H1 (cell line): ENCODE measurements around the gene SHISA7. TPM values are rescaled to one million over a fixed set of nuclear protein-coding genes. Genes with fewer than 3 reads are reported as not detected.

Experiments
- CTCF ChIA-PET: fragments of 300-600 bp; sonication (Branson Sonifier 250); formaldehyde crosslinking; loops from one replicate; lab custom pipeline; 2021; ENCODE audit not compliant: partially characterized antibody; lab: Charles Lee
- POLR2A ChIA-PET: fragments of 300-600 bp; sonication (Branson Sonifier 250); formaldehyde crosslinking; loops from one replicate; lab custom pipeline; 2021; ENCODE audit warnings: inconsistent platforms; ENCODE audit not compliant: partially characterized antibody; lab: Charles Lee
- DNase-seq, 2 experiments: peaks; one replicate each; pipeline versions ENCODE4 v3.0.0 to v3.0.0-alpha.2; 2010 to 2022; ENCODE audit warnings: low spot score in 2 of 2, low read depth in 1 of 2, mixed read lengths in 1 of 2
- FAIRE-seq: peaks from 2 replicates; lab custom pipeline; 2011; peaks lifted over from hg19 to GRCh38; lab: Jason Lieb, UNC
- H2AFZ ChIP-seq: 2 replicates; pipeline ENCODE4 v1.8.1; 2012; ENCODE audit warnings: low read length, inconsistent platforms
- H2AK5ac ChIP-seq: 2 replicates; pipeline ENCODE4 v1.6.1; 2013; ENCODE audit warnings: low read depth, low read length
- H2BK120ac ChIP-seq: replicated peaks from 2 replicates; pipeline ENCODE3; 2013; ENCODE audit warnings: low read depth, low read length, inconsistent platforms
- H2BK12ac ChIP-seq: 2 replicates; pipeline ENCODE4 v1.6.1; 2013; ENCODE audit warnings: low read depth, low read length
- H2BK15ac ChIP-seq: 2 replicates; pipeline ENCODE4 v1.6.1; 2013; ENCODE audit warnings: low read length
- H2BK20ac ChIP-seq: 2 replicates; pipeline ENCODE4 v1.6.1; 2013; ENCODE audit warnings: low read length
- H2BK5ac ChIP-seq: 2 replicates; pipeline ENCODE4 v1.6.1; 2013; ENCODE audit warnings: low read depth, low read length
- H3K14ac ChIP-seq: 2 replicates; pipeline ENCODE4 v1.6.1; 2013; ENCODE audit warnings: inconsistent platforms; ENCODE audit not compliant: insufficient read length
- H3K18ac ChIP-seq: 2 replicates; pipeline ENCODE4 v1.6.1; 2013; ENCODE audit warnings: low read length; ENCODE audit errors: extremely low read depth
- H3K23ac ChIP-seq: 2 replicates; pipeline ENCODE4 v1.6.1; 2013; ENCODE audit warnings: inconsistent platforms; ENCODE audit not compliant: insufficient read length
- H3K23me2 ChIP-seq: 2 replicates; pipeline ENCODE4 v1.6.1; 2013; ENCODE audit warnings: low read depth, low read length
- H3K27ac ChIP-seq: 2 replicates; pipeline ENCODE4 v1.6.1; 2011; ENCODE audit warnings: low read depth, low read length, inconsistent platforms
- H3K27me3 ChIP-seq, 4 experiments: replicated peaks in 1 of 4; 1 replicate in 1 of 4; 2 replicates in 3 of 4; pipeline versions ENCODE4 v1.6.1 to v1.8.1; 2011 to 2013; ENCODE audit warnings: low read length in 3 of 4, mild to moderate bottlenecking in 3 of 4, inconsistent platforms in 2 of 4, mixed read lengths in 2 of 4, moderate library complexity in 1 of 4; ENCODE audit not compliant: control insufficient read depth in 3 of 4, insufficient read depth in 3 of 4; ENCODE audit errors: extremely low read depth in 1 of 4
- H3K36me3 ChIP-seq, 4 experiments: 2 replicates each; pipeline versions ENCODE4 v1.6.1 to v1.8.1; 2011 to 2013; ENCODE audit warnings: mild to moderate bottlenecking in 4 of 4, low read length in 3 of 4, moderate library complexity in 2 of 4, control low read depth in 1 of 4, inconsistent platforms in 1 of 4; ENCODE audit not compliant: insufficient read depth in 4 of 4, control insufficient read depth in 2 of 4
- H3K4ac ChIP-seq: replicated peaks from 2 replicates; pipeline ENCODE3; 2013; ENCODE audit warnings: low read length, low read depth, mixed read lengths, inconsistent platforms; ENCODE audit not compliant: insufficient read length
- H3K4me1 ChIP-seq, 4 experiments: replicated peaks in 1 of 4; 1 replicate in 1 of 4; 2 replicates in 3 of 4; pipeline versions ENCODE4 v1.6.1 to v1.8.1; 2011 to 2013; ENCODE audit warnings: low read length in 3 of 4, inconsistent platforms in 2 of 4, mixed read lengths in 1 of 4; ENCODE audit not compliant: insufficient read depth in 4 of 4, control insufficient read depth in 3 of 4
- H3K4me2 ChIP-seq, 2 experiments: 2 replicates each; pipeline versions ENCODE4 v1.6.1 to v1.8.1; 2011 to 2013; ENCODE audit warnings: low read depth in 2 of 2, low read length in 2 of 2, control low read depth in 1 of 2, inconsistent platforms in 1 of 2, mild to moderate bottlenecking in 1 of 2; ENCODE audit not compliant: insufficient read depth in 1 of 2
- H3K4me3 ChIP-seq, 4 experiments: fragments of 200-600, 300-600 bp in 1 of 4; sonication (generic), shearing (Covaris generic), sonication (Bioruptor Twin) in 1 of 4; 2 replicates each; pipeline versions ENCODE4 v1.5.1 to v1.8.1; 2011 to 2016; ENCODE audit warnings: low read length in 4 of 4, low read depth in 3 of 4, control low read depth in 2 of 4, inconsistent platforms in 2 of 4, mild to moderate bottlenecking in 2 of 4, mixed read lengths in 1 of 4, moderate library complexity in 1 of 4; ENCODE audit not compliant: insufficient read depth in 2 of 4; ENCODE audit errors: extremely low read depth in 1 of 4
- H3K56ac ChIP-seq: replicated peaks from 2 replicates; pipeline ENCODE3; 2013; ENCODE audit warnings: low read depth, mild to moderate bottlenecking, mixed read lengths, low read length, inconsistent platforms; ENCODE audit not compliant: insufficient read length
- H3K79me1 ChIP-seq: 2 replicates; pipeline ENCODE4 v1.6.1; 2013; ENCODE audit warnings: low read depth, low read length, control low read depth
- H3K79me2 ChIP-seq, 2 experiments: 2 replicates each; pipeline versions ENCODE4 v1.6.1 to v1.8.1; 2012 to 2013; ENCODE audit warnings: low read length in 2 of 2, mild to moderate bottlenecking in 2 of 2, inconsistent platforms in 1 of 2; ENCODE audit not compliant: insufficient read depth in 2 of 2, control insufficient read depth in 1 of 2
- H3K9ac ChIP-seq, 4 experiments: replicated peaks in 1 of 4; 1 replicate in 1 of 4; 2 replicates in 3 of 4; pipeline versions ENCODE4 v1.6.1 to v1.8.1; 2011 to 2013; ENCODE audit warnings: low read depth in 3 of 4, low read length in 3 of 4, control low read depth in 2 of 4, mild to moderate bottlenecking in 2 of 4, moderate library complexity in 2 of 4, inconsistent platforms in 1 of 4; ENCODE audit errors: extremely low read depth in 1 of 4
- H3K9me3 ChIP-seq, 2 experiments: 2 replicates each; pipeline versions ENCODE4 v1.6.1 to v1.8.1; 2012 to 2013; ENCODE audit warnings: mild to moderate bottlenecking in 2 of 2, moderate library complexity in 2 of 2, control low read depth in 1 of 2, inconsistent platforms in 1 of 2, low read depth in 1 of 2, low read length in 1 of 2, mixed read lengths in 1 of 2; ENCODE audit not compliant: insufficient read depth in 2 of 2
- H4K20me1 ChIP-seq, 2 experiments: replicated peaks in 1 of 2; 2 replicates each; pipeline versions ENCODE3 to v1.8.1; 2011 to 2013; ENCODE audit warnings: inconsistent platforms in 2 of 2, low read length in 2 of 2, mild to moderate bottlenecking in 1 of 2; ENCODE audit not compliant: insufficient read depth in 2 of 2, control insufficient read depth in 1 of 2
- H4K5ac ChIP-seq: 2 replicates; pipeline ENCODE4 v1.6.1; 2013; ENCODE audit warnings: low read length, low read depth, mixed read lengths, inconsistent platforms; ENCODE audit not compliant: insufficient read length
- H4K8ac ChIP-seq: 2 replicates; pipeline ENCODE4 v1.8.0; 2013; ENCODE audit warnings: mild to moderate bottlenecking, moderate library complexity, low read length, inconsistent platforms; ENCODE audit not compliant: insufficient read depth; ENCODE audit errors: extremely low read depth
- H4K91ac ChIP-seq: replicated peaks from 2 replicates; pipeline ENCODE3; 2013; ENCODE audit warnings: low read length, mixed read lengths, inconsistent platforms; ENCODE audit not compliant: insufficient read length
- HDAC6 ChIP-seq: IDR thresholded peaks from one replicate; pipeline ENCODE4 v1.7.1; 2012; ENCODE audit warnings: low read depth, mild to moderate bottlenecking, inconsistent platforms, low read length, moderate library complexity
- POLR2AphosphoS5 ChIP-seq: IDR thresholded peaks from 2 replicates; pipeline ENCODE4 v1.6.1; 2011; ENCODE audit warnings: low read depth, low read length
- RBBP5 ChIP-seq: IDR thresholded peaks from 2 replicates; pipeline ENCODE4 v1.7.1; 2012; ENCODE audit warnings: low read depth, mild to moderate bottlenecking, inconsistent platforms, low read length, moderate library complexity, borderline replicate concordance
- SP1 ChIP-seq: IDR thresholded peaks from 2 replicates; pipeline ENCODE4 v1.6.1; 2011; ENCODE audit warnings: low read depth, low read length
- TBP ChIP-seq: IDR thresholded peaks from 2 replicates; pipeline ENCODE4 v1.6.1; 2011; ENCODE audit warnings: low read depth, low read length, improper control_type of control experiment
- WGBS, 2 experiments: shearing (Covaris generic) in 1 of 2; methylation state at CpG; one replicate each; pipeline versions ENCODE4 v1.1.6 to v1.1.7; 2013 to 2015; ENCODE audit warnings: low lambda C conversion rate in 2 of 2, mixed read lengths in 2 of 2, inconsistent platforms in 1 of 2, low coverage in 1 of 2, missing lambda C conversion rate in 1 of 2; ENCODE audit not compliant: insufficient replicate concordance in 2 of 2, insufficient coverage in 1 of 2, insufficient read length in 1 of 2; ENCODE audit errors: extremely low coverage in 1 of 2, missing lambda C conversion rate in 1 of 2; 5-methylcytosine and 5-hydroxymethylcytosine counted together
- polyA plus RNA-seq, 7 experiments: library from polyadenylated mRNA; depleted of rRNA in 3 of 7; stranded (reverse) in 5 of 7; unstranded in 2 of 7; fragments of >200 nt in 5 of 7; fragments of 200-250 nt in 2 of 7; gene quantifications; 1 replicate in 5 of 7; 2 replicates in 1 of 7; 4 replicates in 1 of 7; pipeline versions ENCODE4 v1.2.1 to v1.2.3, GENCODE V29; 2011 to 2013; ENCODE audit warnings: missing spikeins in 2 of 7, mixed read lengths in 2 of 7
- total RNA-seq: library from RNA; stranded (reverse); fragmentation: NEBNext Ultra II Directional; extraction: Animal tissue kit (Norgen Biotek cat#: 25700); gene quantifications from 2 replicates; pipeline ENCODE4 v1.2.1, GENCODE V29; 2021
- TF ChIP-seq, protein P1 (sequence below), 3 experiments: IDR thresholded peaks; 1 replicate in 2 of 3; 2 replicates in 1 of 3; pipeline versions ENCODE4 v1.5.1 to v1.6.1; 2011; ENCODE audit warnings: low read length in 3 of 3, mild to moderate bottlenecking in 3 of 3, inconsistent platforms in 2 of 3, low read depth in 1 of 3, moderate library complexity in 1 of 3; ENCODE audit not compliant: insufficient read depth in 1 of 3; ENCODE audit errors: control extremely low read depth in 1 of 3

Gene SHISA7
- total and polyA plus RNA-seq, 2 of the 8 experiments (the other 6 are each of a cell fraction or from before 2014, with no cell fraction given), result 0.76 to 1.0 TPM

DNA sequence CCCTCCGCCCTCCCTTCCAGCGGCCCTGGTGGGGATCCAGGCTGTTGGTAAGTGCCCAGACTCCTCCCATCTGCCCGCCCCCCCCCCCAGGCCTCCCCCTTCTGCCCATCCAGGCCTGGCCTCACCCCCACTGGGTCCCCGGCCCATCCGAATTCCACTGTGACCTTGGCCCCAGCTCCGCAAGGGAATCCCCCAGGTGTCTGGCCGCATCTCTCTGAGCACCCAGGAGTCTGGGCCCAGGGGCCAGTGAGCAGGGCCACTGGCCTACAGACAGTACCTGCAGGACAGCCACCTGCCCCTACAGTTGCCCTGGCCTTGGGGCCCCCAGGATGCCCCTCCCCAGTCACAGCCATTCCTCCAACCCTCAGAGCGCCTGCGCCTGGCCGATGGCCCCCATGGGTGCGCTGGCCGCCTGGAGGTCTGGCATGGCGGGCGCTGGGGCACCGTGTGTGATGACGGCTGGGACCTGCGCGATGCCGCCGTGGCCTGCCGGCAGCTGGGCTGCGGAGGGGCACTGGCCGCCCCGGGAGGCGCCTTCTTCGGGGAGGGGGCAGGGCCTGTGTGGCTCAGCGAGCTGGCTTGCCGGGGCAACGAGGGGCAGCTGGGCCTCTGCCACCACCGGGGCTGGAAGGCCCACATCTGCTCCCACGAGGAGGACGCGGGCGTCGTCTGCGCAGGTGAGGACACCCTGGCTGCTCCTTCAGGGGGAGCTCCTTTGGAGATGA lies 46.0 kb upstream of the SHISA7 start:
- Histone ChIP-seq H2BK120ac (no peak overlapping the region), H2BK5ac (peak overlapping the region; percentile 71; the same call in 1 of the 2 replicates), H3K4me1 (peaks cover 0 to 47% (median 30%) of the 10 kb centered on the region in 4 experiments; a peak in 6 of 7 replicates), H2AK5ac (no peak overlapping the region), H3K4me3 (peak overlapping the region in 1 of 4 experiments; percentile 57; a peak in 3 of 8 replicates), H3K23me2 (peaks cover 11% of the 10 kb centered on the region), H3K4ac (no peak overlapping the region), H2BK15ac (no peak overlapping the region; the same call in 1 of the 2 replicates), H3K18ac (peak overlapping the region; percentile 78), H3K36me3 (no peaks in the 10 kb centered on the region; a peak in 1 of 8 replicates), H3K14ac (peak overlapping the region; percentile 61), H4K91ac (peak overlapping the region; percentile 81), H4K20me1 (peaks cover 0 to 4% of the 10 kb centered on the region in 2 experiments), H3K4me2 (peak overlapping the region; percentile 53 to 75), H3K9me3 (no peaks in the 10 kb centered on the region), H3K27me3 (no peaks in the 10 kb centered on the region; a peak in 2 of 7 replicates), H3K23ac (no peak overlapping the region), H3K79me1 (peaks cover 4% of the 10 kb centered on the region; the same call in 1 of the 2 replicates), H2AFZ (no peak overlapping the region), H4K5ac (no peak overlapping the region), H3K9ac (no peak overlapping the region; a peak in 2 of 7 replicates), H4K8ac (peak overlapping the region; percentile 71), H3K79me2 (peaks cover 0 to 5% of the 10 kb centered on the region in 2 experiments; a peak in 1 of 4 replicates), H2BK20ac (no peak overlapping the region), H3K27ac (no peak overlapping the region), H3K56ac (no peak overlapping the region), H2BK12ac (peak overlapping the region; percentile 84; the same call in 1 of the 2 replicates)
- ChIA-PET CTCF (interaction anchor here (0.9 to 1.9 kb wide), 5 partner anchors 9 to 144 kb away, joined by 3 to 7 read pairs (median 4); no protein-coding TSS in a partner anchor), POLR2A (interaction anchor here (0.8 to 7.5 kb wide), 7 partner anchors 8 to 110 kb away, joined by 3 to 57 read pairs (median 3); partner anchors contain the start of genes FIZ1, UBE2S and ZNF628)
- WGBS, 2 experiments, result 58% methylated on average over 24 of the region's 36 CpGs; no CpG with 5 or more reads in 1 of the 2 experiments
- no peak for TF ChIP-seq HDAC6
- no peak for TF ChIP-seq SP1
- no peak for TF ChIP-seq RBBP5
- no peak for TF ChIP-seq TBP
- TF ChIP-seq, protein P1, sequence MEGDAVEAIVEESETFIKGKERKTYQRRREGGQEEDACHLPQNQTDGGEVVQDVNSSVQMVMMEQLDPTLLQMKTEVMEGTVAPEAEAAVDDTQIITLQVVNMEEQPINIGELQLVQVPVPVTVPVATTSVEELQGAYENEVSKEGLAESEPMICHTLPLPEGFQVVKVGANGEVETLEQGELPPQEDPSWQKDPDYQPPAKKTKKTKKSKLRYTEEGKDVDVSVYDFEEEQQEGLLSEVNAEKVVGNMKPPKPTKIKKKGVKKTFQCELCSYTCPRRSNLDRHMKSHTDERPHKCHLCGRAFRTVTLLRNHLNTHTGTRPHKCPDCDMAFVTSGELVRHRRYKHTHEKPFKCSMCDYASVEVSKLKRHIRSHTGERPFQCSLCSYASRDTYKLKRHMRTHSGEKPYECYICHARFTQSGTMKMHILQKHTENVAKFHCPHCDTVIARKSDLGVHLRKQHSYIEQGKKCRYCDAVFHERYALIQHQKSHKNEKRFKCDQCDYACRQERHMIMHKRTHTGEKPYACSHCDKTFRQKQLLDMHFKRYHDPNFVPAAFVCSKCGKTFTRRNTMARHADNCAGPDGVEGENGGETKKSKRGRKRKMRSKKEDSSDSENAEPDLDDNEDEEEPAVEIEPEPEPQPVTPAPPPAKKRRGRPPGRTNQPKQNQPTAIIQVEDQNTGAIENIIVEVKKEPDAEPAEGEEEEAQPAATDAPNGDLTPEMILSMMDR (IDR thresholded peaks at IDR 0.05; ENCODE audit: control extremely low read depth in 1 of 3, insufficient read depth in 1 of 3, low read depth in 1 of 3, low read length in 3 of 3), result no peak
- TF ChIP-seq POLR2AphosphoS5, result no peak
- DNase-seq (no peak), FAIRE-seq (no peak)
